ENCODE data around the gene RAPGEF1.

DNA sequence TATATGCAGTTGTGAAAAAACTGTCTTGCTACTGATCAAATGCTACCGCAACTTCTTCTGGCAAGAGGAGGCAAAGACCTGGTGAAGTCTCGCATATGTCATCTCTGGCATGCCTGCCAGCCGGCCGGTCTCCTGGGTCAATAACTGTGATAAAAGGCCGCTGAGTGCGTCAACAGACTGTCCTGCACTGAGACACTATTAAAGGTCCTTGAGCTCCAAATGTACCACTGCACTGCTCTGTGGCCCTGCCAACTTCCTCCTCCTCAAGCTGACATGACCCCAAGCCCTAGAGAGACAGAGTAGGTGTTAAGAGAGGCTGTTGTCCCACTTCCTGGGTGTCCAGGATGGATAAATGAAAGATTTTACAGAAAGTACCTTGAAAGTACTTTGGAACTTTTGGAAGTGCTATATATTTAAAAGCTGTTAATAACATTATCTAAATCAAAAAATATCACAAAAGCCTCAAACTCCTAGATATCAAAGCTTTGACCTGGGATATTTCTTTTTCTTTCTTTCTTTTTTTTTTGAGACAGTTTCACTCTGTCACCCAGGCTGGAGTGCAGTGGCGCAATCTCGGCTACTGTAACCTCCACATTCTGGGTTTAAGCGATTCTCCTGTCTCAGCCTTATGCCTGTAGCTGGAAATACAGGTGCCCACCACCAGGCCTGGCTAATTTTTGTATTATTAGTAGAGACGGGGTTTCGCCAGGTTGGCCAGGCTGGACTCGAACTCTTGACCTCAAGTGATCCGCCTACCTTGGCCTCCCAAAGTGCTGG, 31.5 kb downstream of the RAPGEF1 start:
- TF ChIP-seq POLR2AphosphoS5 (IDR thresholded peaks at IDR 0.05; ENCODE audit: low read depth, low read length), result no peak
- no peak for TF ChIP-seq REST (IDR thresholded peaks at IDR 0.05; ENCODE audit: insufficient read depth in 1 of 2, low read depth in 2 of 2, low read length in 2 of 2)
- TF ChIP-seq SIN3A (IDR thresholded peaks at IDR 0.05; ENCODE audit: borderline replicate concordance, insufficient read depth, low read length), result no peak
